ENCODE data around the gene MCM7. TPM values are rescaled to one million over a fixed set of nuclear protein-coding genes. Genes with fewer than 3 reads are reported as not detected.

The MCM7 gene
- total and polyA plus RNA-seq, 2 of the 13 experiments (the other 11 are each of a cell fraction or from before 2014, with no cell fraction given), result 84.5 to 214 TPM

DNA sequence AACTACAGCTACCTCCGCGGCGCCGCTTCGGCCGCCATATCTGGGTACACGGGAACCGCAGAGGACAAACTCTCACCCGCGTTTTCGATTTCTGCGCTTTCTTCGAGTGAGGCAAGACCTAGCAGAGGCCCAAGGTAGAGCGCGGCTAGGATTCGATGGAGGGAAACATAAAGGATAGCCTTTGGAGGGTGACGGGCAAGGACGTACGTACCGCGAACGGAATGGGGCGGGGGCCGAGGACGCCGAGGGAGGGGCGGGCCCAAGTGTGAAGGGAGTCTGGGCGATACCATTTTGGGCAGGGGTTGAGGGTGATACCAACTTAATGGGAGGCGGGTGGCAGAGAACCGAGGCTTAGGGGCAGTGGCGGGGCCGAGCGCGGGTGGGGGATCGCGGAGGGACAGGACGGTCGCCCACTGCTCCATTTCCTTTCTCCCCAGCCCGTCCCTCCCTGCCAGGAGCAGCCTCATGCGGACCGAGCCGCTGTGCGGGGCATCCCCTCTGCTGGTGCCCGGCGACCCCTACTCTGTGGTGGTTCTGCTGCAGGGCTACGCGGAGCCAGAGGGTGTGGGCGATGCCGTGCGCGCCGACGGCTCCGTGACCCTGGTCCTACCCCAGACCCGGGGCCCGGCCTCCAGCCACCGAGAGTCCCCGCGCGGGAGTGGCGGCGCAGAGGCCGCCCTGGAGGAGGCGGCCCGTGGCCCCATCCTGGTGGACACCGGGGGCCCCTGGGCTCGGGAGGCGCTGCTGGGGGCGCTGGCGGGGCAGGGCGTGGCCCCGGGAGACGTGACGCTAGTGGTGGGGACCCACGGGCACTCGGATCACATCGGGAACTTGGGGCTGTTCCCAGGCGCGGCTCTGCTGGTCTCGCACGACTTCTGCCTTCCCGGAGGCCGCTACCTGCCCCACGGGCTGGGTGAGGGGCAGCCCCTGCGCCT lies 26.0 kb upstream of the MCM7 start, which contains the start of gene MBLAC1 (continued):
- TF ChIP-seq, protein P1, sequence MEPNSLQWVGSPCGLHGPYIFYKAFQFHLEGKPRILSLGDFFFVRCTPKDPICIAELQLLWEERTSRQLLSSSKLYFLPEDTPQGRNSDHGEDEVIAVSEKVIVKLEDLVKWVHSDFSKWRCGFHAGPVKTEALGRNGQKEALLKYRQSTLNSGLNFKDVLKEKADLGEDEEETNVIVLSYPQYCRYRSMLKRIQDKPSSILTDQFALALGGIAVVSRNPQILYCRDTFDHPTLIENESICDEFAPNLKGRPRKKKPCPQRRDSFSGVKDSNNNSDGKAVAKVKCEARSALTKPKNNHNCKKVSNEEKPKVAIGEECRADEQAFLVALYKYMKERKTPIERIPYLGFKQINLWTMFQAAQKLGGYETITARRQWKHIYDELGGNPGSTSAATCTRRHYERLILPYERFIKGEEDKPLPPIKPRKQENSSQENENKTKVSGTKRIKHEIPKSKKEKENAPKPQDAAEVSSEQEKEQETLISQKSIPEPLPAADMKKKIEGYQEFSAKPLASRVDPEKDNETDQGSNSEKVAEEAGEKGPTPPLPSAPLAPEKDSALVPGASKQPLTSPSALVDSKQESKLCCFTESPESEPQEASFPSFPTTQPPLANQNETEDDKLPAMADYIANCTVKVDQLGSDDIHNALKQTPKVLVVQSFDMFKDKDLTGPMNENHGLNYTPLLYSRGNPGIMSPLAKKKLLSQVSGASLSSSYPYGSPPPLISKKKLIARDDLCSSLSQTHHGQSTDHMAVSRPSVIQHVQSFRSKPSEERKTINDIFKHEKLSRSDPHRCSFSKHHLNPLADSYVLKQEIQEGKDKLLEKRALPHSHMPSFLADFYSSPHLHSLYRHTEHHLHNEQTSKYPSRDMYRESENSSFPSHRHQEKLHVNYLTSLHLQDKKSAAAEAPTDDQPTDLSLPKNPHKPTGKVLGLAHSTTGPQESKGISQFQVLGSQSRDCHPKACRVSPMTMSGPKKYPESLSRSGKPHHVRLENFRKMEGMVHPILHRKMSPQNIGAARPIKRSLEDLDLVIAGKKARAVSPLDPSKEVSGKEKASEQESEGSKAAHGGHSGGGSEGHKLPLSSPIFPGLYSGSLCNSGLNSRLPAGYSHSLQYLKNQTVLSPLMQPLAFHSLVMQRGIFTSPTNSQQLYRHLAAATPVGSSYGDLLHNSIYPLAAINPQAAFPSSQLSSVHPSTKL (CRISPR knock-in tag; IDR thresholded peaks at IDR 0.05), result peak; percentile 48; the same call in 1 of the 2 replicates
- TF ChIP-seq PHF8 (CRISPR knock-in tag; IDR thresholded peaks at IDR 0.05) (peak; percentile 82), ZNF713 (CRISPR knock-in tag; IDR thresholded peaks at IDR 0.05) (0 out of 2 replicates have a peak, but pooled peaks have one; percentile 7), ZNF773 (CRISPR knock-in tag; IDR thresholded peaks at IDR 0.05; ENCODE audit: borderline replicate concordance) (peak; percentile 33; the same call in 1 of the 2 replicates), HNF4A (CRISPR knock-in tag; IDR thresholded peaks at IDR 0.05) (no peak), ZFAT (CRISPR knock-in tag; conservative IDR thresholded peaks at IDR 0.05) (no peak), HIVEP1 (CRISPR knock-in tag; IDR thresholded peaks at IDR 0.05) (no peak), ZNF326 (CRISPR knock-in tag; IDR thresholded peaks at IDR 0.05; ENCODE audit: borderline replicate concordance) (no peak), HOXA5 (CRISPR knock-in tag; IDR thresholded peaks at IDR 0.05) (peak; percentile 67; the same call in 1 of the 2 replicates), TARDBP (CRISPR knock-in tag; IDR thresholded peaks at IDR 0.05) (peak; percentile 20; the same call in 1 of the 2 replicates), XRCC5 (optimal IDR thresholded peaks at IDR 0.05; ENCODE audit: low read length) (no peak), TEAD3 (CRISPR knock-in tag; optimal IDR thresholded peaks at IDR 0.05; ENCODE audit: borderline replicate concordance) (peak; percentile 29), EHMT2 (IDR thresholded peaks at IDR 0.05; ENCODE audit: borderline replicate concordance, low read depth, low read length) (no peak), CREM (IDR thresholded peaks at IDR 0.05) (peak; percentile 26; the same call in 1 of the 2 replicates), CREM (CRISPR knock-in tag; IDR thresholded peaks at IDR 0.05) (no peak), ZBTB42 (CRISPR knock-in tag; IDR thresholded peaks at IDR 0.05) (no peak), ZNF24 (IDR thresholded peaks at IDR 0.05) (no peak), POLR2AphosphoS5 (IDR thresholded peaks at IDR 0.05; ENCODE audit: low read depth, low read length) (peak; percentile 94), HDAC1 (CRISPR knock-in tag; IDR thresholded peaks at IDR 0.05) (peak; percentile 59)
- TF ChIP-seq, protein P2, sequence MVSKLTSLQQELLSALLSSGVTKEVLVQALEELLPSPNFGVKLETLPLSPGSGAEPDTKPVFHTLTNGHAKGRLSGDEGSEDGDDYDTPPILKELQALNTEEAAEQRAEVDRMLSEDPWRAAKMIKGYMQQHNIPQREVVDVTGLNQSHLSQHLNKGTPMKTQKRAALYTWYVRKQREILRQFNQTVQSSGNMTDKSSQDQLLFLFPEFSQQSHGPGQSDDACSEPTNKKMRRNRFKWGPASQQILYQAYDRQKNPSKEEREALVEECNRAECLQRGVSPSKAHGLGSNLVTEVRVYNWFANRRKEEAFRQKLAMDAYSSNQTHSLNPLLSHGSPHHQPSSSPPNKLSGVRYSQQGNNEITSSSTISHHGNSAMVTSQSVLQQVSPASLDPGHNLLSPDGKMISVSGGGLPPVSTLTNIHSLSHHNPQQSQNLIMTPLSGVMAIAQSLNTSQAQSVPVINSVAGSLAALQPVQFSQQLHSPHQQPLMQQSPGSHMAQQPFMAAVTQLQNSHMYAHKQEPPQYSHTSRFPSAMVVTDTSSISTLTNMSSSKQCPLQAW (CRISPR knock-in tag; IDR thresholded peaks at IDR 0.05), result no peak
- TF ChIP-seq, protein P3, sequence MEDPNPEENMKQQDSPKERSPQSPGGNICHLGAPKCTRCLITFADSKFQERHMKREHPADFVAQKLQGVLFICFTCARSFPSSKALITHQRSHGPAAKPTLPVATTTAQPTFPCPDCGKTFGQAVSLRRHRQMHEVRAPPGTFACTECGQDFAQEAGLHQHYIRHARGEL (CRISPR knock-in tag; IDR thresholded peaks at IDR 0.05), result no peak
- TF ChIP-seq, protein P4, sequence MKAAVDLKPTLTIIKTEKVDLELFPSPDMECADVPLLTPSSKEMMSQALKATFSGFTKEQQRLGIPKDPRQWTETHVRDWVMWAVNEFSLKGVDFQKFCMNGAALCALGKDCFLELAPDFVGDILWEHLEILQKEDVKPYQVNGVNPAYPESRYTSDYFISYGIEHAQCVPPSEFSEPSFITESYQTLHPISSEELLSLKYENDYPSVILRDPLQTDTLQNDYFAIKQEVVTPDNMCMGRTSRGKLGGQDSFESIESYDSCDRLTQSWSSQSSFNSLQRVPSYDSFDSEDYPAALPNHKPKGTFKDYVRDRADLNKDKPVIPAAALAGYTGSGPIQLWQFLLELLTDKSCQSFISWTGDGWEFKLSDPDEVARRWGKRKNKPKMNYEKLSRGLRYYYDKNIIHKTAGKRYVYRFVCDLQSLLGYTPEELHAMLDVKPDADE (CRISPR knock-in tag; IDR thresholded peaks at IDR 0.05), result 0 out of 2 replicates have a peak, but pooled peaks have one; percentile 49

Data from HepG2 (cell line).